ENCODE results near the gene FMNL3. TPM values are rescaled to one million over a fixed set of nuclear protein-coding genes. Genes with fewer than 3 reads are reported as not detected.

FMNL3 gene
- total RNA-seq, 6 donors from 2014 or later = 13.0 to 46.7 (median 29.4) TPM

GRCh38 chr12:49748800-49749199, 41.6 kb upstream of the FMNL3 start:
- Histone ChIP-seq H3K9me3 (no peaks in the 10 kb centered on the region), H3K36me3 (peaks cover 3 to 34% (median 10%) of the 10 kb centered on the region in 4 donors), H3K4me1 (peaks cover 78 to 91% (median 89%) of the 10 kb centered on the region in 4 donors), H3K27me3 (no peaks in the 10 kb centered on the region), H3K4me3 (peak overlapping the region in 1 of 4 donors; percentile 3), H3K27ac (peak overlapping the region in 2 of 4 donors; percentile 14 to 32)
- WGBS, 2 donors = 56 to 71% methylated on average over 3 of the region's 3 CpGs
- no peak for TF ChIP-seq POLR2A (IDR thresholded peaks at IDR 0.05)
- TF ChIP-seq, protein P1, sequence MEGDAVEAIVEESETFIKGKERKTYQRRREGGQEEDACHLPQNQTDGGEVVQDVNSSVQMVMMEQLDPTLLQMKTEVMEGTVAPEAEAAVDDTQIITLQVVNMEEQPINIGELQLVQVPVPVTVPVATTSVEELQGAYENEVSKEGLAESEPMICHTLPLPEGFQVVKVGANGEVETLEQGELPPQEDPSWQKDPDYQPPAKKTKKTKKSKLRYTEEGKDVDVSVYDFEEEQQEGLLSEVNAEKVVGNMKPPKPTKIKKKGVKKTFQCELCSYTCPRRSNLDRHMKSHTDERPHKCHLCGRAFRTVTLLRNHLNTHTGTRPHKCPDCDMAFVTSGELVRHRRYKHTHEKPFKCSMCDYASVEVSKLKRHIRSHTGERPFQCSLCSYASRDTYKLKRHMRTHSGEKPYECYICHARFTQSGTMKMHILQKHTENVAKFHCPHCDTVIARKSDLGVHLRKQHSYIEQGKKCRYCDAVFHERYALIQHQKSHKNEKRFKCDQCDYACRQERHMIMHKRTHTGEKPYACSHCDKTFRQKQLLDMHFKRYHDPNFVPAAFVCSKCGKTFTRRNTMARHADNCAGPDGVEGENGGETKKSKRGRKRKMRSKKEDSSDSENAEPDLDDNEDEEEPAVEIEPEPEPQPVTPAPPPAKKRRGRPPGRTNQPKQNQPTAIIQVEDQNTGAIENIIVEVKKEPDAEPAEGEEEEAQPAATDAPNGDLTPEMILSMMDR (IDR thresholded peaks at IDR 0.05) = no peak
- TF ChIP-seq POLR2AphosphoS5 (IDR thresholded peaks at IDR 0.05) = no peak
- no peak for TF ChIP-seq EP300 (IDR thresholded peaks at IDR 0.05)
- ATAC-seq (ENCODE audit: low FRiP score in 2 of 2) (no peak), DNase-seq (no peak)

DNA sequence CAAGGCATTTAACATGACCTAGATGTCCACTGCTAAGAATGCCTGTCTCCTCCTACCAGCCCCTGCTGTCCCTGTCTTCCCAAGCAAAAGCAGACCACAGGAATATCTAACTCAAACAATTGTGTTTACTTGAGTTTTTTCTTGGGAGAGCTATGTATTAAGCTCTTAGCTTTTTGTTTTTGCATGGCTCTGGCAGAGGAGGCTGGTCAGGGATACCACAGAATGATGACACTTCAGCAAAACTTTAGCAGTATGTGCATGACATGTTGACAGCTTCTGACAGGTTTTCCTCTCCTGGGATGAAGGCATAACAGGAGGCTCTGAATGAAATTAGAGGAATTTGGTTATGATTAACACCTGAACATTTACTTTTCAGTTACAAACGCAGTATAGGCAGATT, 41.1 kb upstream of the FMNL3 start:
- Histone ChIP-seq H3K27ac (peak overlapping the region in 2 of 4 donors; percentile 14 to 32), H3K9me3 (no peaks in the 10 kb centered on the region), H3K27me3 (no peaks in the 10 kb centered on the region), H3K36me3 (peaks cover 0 to 29% (median 6%) of the 10 kb centered on the region in 4 donors), H3K4me1 (peaks cover 78 to 95% (median 91%) of the 10 kb centered on the region in 4 donors), H3K4me3 (no peak overlapping the region)
- DNase-seq (no peak), ATAC-seq (ENCODE audit: low FRiP score in 2 of 2) (no peak)
- TF ChIP-seq, protein P1 (IDR thresholded peaks at IDR 0.05) = no peak
- TF ChIP-seq POLR2A (IDR thresholded peaks at IDR 0.05) (no peak), POLR2AphosphoS5 (IDR thresholded peaks at IDR 0.05) (no peak), EP300 (IDR thresholded peaks at IDR 0.05) (no peak)
- whole genome bisulfite sequencing, 2 donors = 57 to 60% methylated on average over 1 of the region's 1 CpG

- H3K27me3 ChIP-seq = no peaks in the 10 kb centered on the region
- peaks cover 0 to 16% (median 0%) of the 10 kb centered on the region in 4 donors for H3K36me3 ChIP-seq
- H3K27ac ChIP-seq = peak overlapping the region in 2 of 4 donors; percentile 98 to 99
- WGBS, 2 donors = 57 to 68% methylated on average over 3 of the region's 3 CpGs
- TF ChIP-seq, protein P1 (IDR thresholded peaks at IDR 0.05) = no peak
- TF ChIP-seq POLR2AphosphoS5 (IDR thresholded peaks at IDR 0.05) (no peak), POLR2A (IDR thresholded peaks at IDR 0.05) (no peak), EP300 (IDR thresholded peaks at IDR 0.05) (no peak)
- H3K4me1 ChIP-seq = peaks cover 63 to 80% (median 68%) of the 10 kb centered on the region in 4 donors
- no peak overlapping the region for H3K4me3 ChIP-seq
- ATAC-seq (ENCODE audit: low FRiP score in 2 of 2) (no peak), DNase-seq (no peak)
- H3K9me3 ChIP-seq = no peaks in the 10 kb centered on the region
These were observed 37.2 kb upstream of the FMNL3 start for GRCh38 chr12:49744363-49744885.

GRCh38 chr12:49741882-49742620, 34.8 kb upstream of the FMNL3 start:
- H3K4me3 ChIP-seq = peak overlapping the region; percentile 58 to 81 (median 68)
- H3K9me3 ChIP-seq = no peaks in the 10 kb centered on the region
- ATAC-seq (ENCODE audit: low FRiP score in 2 of 2) (peak; percentile 92 to 94), DNase-seq (peak; percentile 92 to 97)
- H3K27ac ChIP-seq = peak overlapping the region; percentile 95 to 99 (median 98)
- no peaks in the 10 kb centered on the region for H3K27me3 ChIP-seq
- TF ChIP-seq EP300 (IDR thresholded peaks at IDR 0.05) = peak in 1 of 4 donors; percentile 5
- TF ChIP-seq, protein P1 (IDR thresholded peaks at IDR 0.05) = no peak
- TF ChIP-seq POLR2AphosphoS5 (IDR thresholded peaks at IDR 0.05) = peak; percentile 31 to 82
- TF ChIP-seq POLR2A (IDR thresholded peaks at IDR 0.05) = no peak
- WGBS, 2 donors = 0% methylated on average over 18 to 28 of the region's 35 CpGs
- H3K36me3 ChIP-seq = peaks cover 0 to 5% (median 0%) of the 10 kb centered on the region in 4 donors
- peaks cover 43 to 57% (median 46%) of the 10 kb centered on the region in 4 donors for H3K4me1 ChIP-seq
